ENCODE results near the gene ITGA6.

ITGA6 gene

DNA sequence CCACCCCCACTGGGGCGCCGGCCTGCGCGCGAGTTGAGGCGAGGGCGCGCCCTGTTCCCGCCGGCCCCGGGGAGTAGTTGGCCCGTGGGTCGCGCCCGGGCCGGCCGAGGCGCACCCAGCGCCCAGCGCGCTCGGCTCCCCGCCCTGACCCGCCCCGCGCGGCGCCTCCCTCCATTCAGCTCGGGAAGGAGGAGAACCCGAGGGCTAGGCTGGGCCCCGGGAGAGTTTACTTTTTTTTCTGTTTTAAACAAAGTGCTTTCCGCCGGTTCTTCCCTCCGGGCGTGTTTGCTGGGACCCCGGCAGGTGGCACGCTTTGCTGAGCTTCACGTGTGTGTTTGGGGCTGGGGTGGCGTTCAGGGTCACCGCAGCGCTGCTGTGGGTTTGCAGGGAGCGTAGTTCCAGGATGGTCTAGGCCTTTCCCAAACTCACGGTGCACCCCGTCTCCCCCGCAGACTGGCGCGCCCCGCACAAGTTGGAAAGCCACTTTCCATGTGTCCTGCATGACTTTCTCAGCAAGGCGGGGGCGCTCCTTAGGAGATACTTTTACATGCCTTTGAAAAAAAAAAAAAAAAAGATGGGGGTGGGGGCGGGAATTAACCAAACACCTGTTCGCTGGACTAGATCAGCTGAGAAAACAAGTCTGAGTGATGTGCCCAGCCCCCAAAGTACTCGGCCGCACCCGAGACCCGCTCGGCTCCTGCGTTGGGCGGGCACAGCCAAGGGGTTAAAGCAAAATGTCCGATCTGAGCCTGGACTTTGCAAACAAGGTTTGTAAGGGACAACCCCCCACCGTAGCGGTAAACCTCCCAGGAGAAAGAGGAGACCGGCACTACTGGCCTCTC lies 825 bp downstream of the ITGA6 start:
- Histone ChIP-seq H3K79me2 (ENCODE audit: control insufficient read depth, low read length) (no peaks in the 10 kb centered on the region), H3K4me3 (ENCODE audit: low read length) (peak overlapping the region; percentile 60), H3F3A (ENCODE audit: control insufficient read depth, insufficient read depth) (no peaks in the 10 kb centered on the region), H3K36me3 (ENCODE audit: control insufficient read depth, low read length) (no peaks in the 10 kb centered on the region), H3K4me2 (ENCODE audit: low read length) (peak overlapping the region; percentile 66), H3K27me3 (ENCODE audit: control insufficient read depth, low read length) (peaks cover 64% of the 10 kb centered on the region), H3K9me2 (replicated peaks; ENCODE audit: control insufficient read depth, low read length) (no peaks in the 10 kb centered on the region), H3K4me1 (ENCODE audit: control insufficient read depth, low read length) (peaks cover 3% of the 10 kb centered on the region; the same call in 1 of the 2 replicates), H4K20me1 (ENCODE audit: control insufficient read depth, insufficient read depth, low read depth, low read length) (no peaks in the 10 kb centered on the region), H3K9me3 (ENCODE audit: control insufficient read depth, insufficient read depth, low read length) (no peaks in the 10 kb centered on the region), H3K27ac (ENCODE audit: low read depth, low read length) (no peak overlapping the region)
- TF ChIP-seq EZH2phosphoT487 (IDR thresholded peaks at IDR 0.05; ENCODE audit: borderline replicate concordance, low read length) (no peak), CTCF (IDR thresholded peaks at IDR 0.05; ENCODE audit: low read depth, low read length, poor library complexity, severe bottlenecking) (no peak)

DNA sequence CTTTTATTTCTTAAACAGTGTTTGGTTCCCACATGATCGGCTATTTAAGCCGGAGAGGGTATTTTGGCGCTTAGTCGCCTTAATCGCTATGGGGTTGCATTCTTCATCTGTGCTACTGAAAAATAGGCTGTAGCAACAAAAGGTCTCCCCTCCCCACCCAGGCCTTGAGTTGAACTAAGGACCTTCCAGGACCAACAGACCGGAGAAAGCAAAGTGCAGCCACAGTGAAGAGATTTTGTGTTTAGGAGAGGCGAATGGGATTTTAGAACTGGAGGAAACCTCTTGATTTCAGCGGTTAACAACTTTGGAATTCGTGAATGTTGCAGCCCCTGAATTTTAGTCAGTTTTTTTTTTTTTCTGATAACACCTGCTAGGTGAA lies 1.4 kb downstream of the ITGA6 start:
- no peaks in the 10 kb centered on the region for H3F3A ChIP-seq (ENCODE audit: control insufficient read depth, insufficient read depth)
- no peaks in the 10 kb centered on the region for H3K9me2 ChIP-seq (replicated peaks; ENCODE audit: control insufficient read depth, low read length)
- no peak overlapping the region for H3K4me3 ChIP-seq (ENCODE audit: low read length)
- TF ChIP-seq EZH2phosphoT487 (IDR thresholded peaks at IDR 0.05; ENCODE audit: borderline replicate concordance, low read length) (no peak; the same call in 1 of the 2 replicates), CTCF (IDR thresholded peaks at IDR 0.05; ENCODE audit: low read depth, low read length, poor library complexity, severe bottlenecking) (no peak)
- no peaks in the 10 kb centered on the region for H3K36me3 ChIP-seq (ENCODE audit: control insufficient read depth, low read length)
- H3K79me2 ChIP-seq (ENCODE audit: control insufficient read depth, low read length): no peaks in the 10 kb centered on the region
- no peaks in the 10 kb centered on the region for H4K20me1 ChIP-seq (ENCODE audit: control insufficient read depth, insufficient read depth, low read depth, low read length)
- no peak overlapping the region for H3K27ac ChIP-seq (ENCODE audit: low read depth, low read length)
- H3K9me3 ChIP-seq (ENCODE audit: control insufficient read depth, insufficient read depth, low read length): no peaks in the 10 kb centered on the region
- H3K27me3 ChIP-seq (ENCODE audit: control insufficient read depth, low read length): peaks cover 64% of the 10 kb centered on the region
- H3K4me1 ChIP-seq (ENCODE audit: control insufficient read depth, low read length): peaks cover 3% of the 10 kb centered on the region; the same call in 1 of the 2 replicates
- no peak overlapping the region for H3K4me2 ChIP-seq (ENCODE audit: low read length)

DNA sequence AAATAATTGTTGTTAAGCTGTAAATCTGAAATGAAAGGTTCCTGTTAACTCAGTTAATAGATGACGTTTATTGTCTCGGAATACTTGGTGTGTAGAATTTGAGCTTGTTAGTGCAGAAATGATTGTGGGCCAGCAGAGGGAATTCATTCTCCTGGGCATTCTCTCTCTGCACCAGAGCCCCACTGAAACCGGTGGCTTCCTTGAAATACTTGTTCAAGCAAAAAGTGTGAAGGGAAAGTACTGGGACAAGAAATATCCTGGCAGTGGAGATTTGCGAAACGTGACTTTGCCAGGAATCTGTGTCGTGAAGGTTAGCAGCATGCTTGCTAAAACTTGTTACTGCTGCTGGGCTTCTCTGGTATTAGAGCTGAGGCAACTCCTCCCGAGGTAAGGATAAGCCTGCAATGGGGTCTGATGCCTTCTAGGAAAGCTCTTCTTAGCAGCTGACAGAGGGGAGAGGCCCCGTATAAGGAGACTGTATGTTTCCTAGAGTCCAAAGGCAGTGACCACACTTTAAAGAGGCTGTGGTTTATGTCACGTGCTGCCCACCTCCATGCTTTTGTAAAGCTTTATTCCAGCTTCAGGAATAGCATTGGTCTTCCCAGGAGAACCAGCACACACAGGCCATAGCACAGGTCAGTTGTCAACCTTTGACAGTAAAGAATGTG lies 2.0 kb downstream of the ITGA6 start:
- H3K27me3 ChIP-seq (ENCODE audit: control insufficient read depth, low read length): peaks cover 62% of the 10 kb centered on the region
- peaks cover 3% of the 10 kb centered on the region; the same call in 1 of the 2 replicates for H3K4me1 ChIP-seq (ENCODE audit: control insufficient read depth, low read length)
- H3K4me3 ChIP-seq (ENCODE audit: low read length): no peak overlapping the region
- H3K36me3 ChIP-seq (ENCODE audit: control insufficient read depth, low read length): no peaks in the 10 kb centered on the region
- H3F3A ChIP-seq (ENCODE audit: control insufficient read depth, insufficient read depth): no peaks in the 10 kb centered on the region
- TF ChIP-seq EZH2phosphoT487 (IDR thresholded peaks at IDR 0.05; ENCODE audit: borderline replicate concordance, low read length) (no peak), CTCF (IDR thresholded peaks at IDR 0.05; ENCODE audit: low read depth, low read length, poor library complexity, severe bottlenecking) (no peak)
- H3K4me2 ChIP-seq (ENCODE audit: low read length): no peak overlapping the region
- no peak overlapping the region for H3K27ac ChIP-seq (ENCODE audit: low read depth, low read length)
- no peaks in the 10 kb centered on the region for H3K9me3 ChIP-seq (ENCODE audit: control insufficient read depth, insufficient read depth, low read length)
- H3K79me2 ChIP-seq (ENCODE audit: control insufficient read depth, low read length): no peaks in the 10 kb centered on the region
- no peaks in the 10 kb centered on the region for H4K20me1 ChIP-seq (ENCODE audit: control insufficient read depth, insufficient read depth, low read depth, low read length)
- no peaks in the 10 kb centered on the region for H3K9me2 ChIP-seq (replicated peaks; ENCODE audit: control insufficient read depth, low read length)

All from DOHH2 (cell line).